IPS-NIHi7 (cell line): ENCODE measurements around the gene FRMPD4.

Source experiments
- DNase-seq: peaks from one replicate; pipeline ENCODE4 v3.0.0; 2012; ENCODE audit warnings: mixed read lengths; ENCODE audit errors: extremely low spot score

The FRMPD4 gene

DNA sequence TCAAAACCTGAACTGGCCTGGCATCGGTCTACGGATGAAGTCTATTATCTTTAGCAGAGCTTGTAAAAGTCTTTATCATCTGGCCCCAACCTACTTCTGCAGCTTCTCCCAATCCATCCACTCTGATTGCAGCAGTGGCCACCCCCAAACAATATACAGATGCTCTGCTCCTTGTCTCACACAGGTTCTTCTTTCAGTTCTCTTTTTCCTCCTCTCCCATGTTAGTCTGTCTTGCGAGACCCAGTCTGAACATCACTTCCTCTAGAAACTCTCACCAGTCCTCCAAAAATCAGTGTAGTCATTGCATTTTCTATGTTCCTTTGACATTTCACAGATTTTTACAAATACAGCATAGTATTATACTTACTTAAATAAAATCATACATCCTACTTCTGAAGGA lies 163.0 kb downstream of the FRMPD4 start:
- no peak for DNase-seq

DNA sequence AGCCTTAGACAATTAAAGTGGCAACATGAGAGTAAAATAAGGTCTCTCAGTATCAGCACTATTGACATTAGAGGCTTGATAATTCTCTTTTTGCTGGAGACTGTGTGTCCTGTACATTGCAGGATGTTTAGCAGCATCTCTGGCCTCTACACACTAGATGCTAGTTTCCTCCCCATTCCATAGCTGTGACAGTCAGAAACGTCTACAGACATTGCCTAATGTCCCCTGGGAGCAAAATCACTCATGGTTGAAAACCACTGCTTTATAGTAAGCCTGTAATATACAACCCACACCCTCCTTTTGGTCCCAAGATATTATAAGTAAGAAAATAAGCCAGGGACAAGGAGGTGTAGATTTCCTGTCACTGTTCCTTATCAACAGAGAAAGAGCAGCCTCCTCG lies 166.0 kb downstream of the FRMPD4 start:
- DNase-seq, result no peak

DNA sequence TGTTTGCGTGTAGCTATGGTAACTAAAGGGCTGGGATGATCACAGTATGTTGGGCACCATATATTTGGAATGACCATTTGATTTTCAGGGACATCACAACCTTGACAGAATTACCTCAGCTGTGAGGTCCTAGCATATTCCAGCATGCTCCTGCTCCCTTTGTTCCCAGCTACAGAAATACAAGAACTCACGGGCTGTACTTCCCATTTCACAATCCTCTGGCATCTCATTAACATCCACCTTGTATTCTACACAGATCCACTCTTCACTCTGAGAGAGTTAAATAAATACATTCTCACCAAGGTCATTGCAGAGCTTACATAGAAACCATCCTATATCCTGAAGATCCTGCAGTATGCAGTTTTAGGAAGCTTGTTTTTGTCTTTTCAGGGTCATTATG lies 169.7 kb downstream of the FRMPD4 start:
- no peak for DNase-seq

DNA sequence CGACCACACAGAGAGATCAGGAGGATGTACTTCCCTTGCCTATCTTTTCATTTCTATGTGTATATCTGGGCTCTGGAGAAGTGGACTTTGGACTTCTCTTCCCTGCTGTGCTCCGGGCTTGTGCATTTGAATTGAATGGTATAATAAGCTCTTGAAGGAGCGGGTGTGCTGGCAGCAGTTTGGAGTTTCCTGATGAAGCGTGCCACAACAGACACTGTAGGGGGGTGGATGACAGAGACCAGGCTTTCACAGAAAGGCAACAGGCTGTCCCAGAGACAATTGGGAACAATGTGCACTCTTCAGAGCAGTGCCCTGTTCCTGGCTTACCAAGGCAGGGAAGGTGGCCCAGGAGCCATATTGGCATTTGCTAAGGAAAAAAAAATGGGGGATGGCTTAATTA lies 170.1 kb downstream of the FRMPD4 start:
- DNase-seq, result no peak

DNA sequence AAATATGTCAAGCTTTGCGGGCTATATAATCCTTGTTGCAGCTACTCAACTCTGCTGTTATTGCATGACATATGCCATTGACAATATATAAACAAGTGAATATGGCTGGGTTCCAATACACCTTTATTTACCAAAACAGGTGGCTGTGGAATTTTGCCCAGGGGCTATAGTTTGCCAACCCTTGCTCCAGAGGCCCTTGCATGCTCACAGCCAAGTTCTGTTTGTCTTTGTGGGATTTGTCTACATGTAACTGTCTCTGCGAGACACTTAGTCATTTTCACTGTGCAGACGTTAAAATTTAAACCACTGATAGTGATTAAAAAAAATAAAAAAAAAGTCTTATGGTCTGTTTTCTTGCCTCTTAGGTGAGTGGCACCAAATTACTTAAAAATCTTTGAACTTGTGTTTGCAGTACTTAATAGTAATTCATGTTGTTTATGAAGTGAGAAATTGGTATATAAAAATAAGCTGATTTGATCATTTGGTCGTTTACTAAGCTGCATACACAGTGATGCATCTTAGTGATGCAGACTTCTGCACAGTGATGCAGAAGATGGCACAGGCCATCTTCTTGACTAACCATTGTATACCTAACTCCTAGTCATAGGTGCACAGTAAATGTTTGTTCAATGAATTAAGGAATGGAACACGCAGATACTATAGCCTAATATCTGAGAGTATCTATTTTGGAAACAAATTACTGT lies 170.9 kb downstream of the FRMPD4 start:
- no peak for DNase-seq

DNA sequence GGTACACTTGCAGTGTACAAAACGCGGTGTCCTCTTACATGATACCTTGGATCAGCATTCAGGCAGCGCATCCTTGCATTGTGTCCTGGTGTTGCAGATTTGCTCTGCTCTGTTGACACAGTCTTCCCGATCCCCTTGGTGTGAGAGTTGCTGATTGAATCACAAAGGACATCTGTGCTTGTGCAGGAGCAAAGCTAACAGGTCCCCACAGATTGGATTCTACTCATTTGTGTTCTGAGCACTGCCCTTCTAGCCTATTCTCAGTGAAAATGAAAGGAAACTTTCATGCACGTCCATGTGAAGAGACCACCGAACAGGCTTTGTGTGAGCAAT lies 171.4 kb downstream of the FRMPD4 start:
- DNase-seq, result peak; percentile 31

DNA sequence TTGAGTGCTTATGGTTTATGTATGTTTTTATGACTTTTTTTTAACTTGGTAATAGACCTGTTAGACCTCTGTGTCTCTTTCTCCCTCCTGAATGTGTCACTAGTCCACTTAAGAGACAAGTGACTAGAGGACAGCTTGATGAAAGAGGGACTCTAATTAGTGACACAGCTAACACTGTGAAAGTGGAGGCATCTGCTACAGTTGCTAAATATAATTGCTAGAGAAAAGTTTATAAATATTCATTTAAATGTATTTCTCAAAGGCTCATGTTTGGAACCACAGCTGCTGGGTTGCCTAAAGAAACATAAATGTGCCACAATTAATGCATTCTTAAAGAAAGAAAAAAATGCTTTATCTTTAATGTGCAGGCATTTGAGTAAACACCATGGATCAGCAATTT lies 176.4 kb downstream of the FRMPD4 start:
- no peak for DNase-seq

DNA sequence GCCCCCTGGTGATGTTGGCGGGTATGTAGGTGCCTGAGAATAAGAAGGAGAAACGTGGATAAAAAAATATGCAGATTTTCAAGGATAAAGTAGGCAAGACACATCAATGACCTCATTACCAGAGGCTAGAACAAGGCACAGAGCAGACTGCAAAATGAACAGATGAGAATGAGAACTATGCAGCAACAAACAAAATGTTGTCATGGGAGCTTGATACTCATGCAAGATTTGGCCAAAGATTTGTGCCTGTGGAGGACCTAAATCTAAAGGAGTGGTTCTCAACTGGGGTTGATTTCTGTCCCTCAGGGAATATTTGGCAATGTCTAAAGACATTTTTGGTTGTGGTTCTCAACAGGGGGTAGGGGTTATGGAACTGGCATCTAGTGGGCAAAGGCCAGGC lies 177.3 kb downstream of the FRMPD4 start:
- DNase-seq, result no peak

DNA sequence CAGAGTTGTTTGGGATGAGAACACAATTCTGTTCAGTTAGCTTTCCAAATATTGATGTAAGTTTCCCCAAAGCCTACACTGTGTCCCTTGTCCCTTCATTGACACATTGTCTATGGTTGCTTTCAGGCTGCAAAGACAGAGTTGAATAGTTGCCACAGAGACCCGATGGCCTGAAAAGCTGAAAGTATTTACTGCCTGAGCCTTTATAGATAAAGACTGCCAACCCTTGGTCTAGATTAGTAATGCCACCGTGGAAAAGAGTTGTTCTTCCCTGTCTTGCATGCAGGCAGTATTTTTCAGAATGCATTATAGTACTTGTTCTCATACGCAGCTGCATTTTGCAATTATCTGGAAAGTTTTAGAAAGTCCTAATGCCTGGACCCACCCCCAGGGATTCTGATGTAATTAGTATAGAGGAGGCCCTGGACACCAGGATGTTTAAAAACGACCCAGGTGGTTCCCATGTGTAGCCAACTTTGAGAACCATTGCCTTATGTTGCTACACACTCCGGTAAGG lies 180.8 kb downstream of the FRMPD4 start:
- DNase-seq, result peak; percentile 16

DNA sequence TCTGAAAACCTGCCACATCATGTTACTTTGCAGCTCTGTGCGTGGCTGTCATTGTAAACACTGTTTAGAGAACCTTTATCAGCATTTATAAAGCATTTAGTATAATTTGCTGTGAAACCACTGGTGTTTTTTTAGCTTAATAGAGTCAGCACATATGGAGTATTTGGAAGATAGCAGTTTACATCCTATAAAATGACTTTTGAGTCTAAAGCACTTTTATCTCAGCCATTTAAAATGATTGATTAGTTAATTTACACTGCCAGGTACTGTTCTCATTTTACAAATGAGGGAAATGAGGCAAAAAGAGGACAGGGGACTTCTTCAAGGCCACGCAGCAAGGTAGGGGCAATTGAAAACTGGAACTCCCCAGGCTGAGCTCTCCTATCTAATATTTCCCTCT lies 181.7 kb downstream of the FRMPD4 start:
- DNase-seq, result no peak

DNA sequence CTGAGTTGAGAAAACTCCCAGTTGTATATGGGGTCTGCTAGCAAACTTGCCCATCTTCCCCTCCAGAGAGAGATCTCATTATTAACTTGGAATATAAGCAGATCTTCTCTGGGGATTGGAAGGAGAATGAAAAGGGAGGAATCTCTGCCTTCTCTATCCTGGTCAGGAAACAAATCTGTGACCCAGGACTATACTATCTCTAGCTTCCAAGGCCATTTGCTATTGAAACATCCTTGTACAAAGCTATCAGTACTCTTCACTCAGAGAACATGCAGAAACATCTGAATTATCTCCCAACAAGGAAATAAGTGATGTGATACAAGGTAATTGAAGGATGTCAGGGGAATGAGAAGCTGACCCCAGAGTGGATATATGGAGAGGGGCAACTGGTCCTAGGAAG lies 183.8 kb downstream of the FRMPD4 start:
- no peak for DNase-seq

DNA sequence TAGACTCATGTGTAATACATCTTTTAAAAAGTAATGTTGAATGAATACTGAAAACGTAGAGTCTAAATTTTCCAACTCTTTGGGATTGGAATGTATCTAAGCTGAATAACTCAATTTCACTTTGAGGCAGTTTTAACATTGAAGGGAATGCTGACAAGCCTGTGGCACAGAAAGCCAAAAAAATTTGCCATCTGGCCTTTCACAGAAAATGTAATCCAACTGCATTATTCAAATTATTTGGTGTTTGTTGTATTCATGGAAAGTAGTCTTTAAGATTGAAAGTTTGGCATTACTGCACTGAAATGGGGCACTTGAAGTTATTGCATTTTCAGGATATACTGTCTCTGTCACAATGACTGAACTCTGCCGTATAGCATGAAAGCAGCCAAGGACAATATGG lies 186.9 kb downstream of the FRMPD4 start:
- no peak for DNase-seq

DNA sequence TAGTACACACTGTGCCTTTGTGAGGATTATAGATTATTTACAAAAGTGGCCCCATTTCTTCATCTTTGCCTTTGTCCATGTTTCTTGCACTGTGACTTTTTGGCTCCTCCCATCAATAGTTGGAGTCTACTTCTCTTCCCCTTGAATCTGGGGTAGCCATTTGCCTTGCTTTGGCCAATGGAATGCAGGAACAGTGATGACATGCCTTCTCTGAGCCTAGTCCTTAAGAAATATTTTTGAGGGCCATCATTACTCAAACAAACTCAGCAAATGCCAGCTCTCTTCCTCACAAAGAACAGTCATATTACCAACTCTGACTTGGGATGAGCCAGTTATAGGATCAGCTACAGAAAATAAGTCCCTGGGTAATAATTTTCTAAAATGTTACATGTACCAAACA lies 189.6 kb downstream of the FRMPD4 start:
- DNase-seq, result no peak

DNA sequence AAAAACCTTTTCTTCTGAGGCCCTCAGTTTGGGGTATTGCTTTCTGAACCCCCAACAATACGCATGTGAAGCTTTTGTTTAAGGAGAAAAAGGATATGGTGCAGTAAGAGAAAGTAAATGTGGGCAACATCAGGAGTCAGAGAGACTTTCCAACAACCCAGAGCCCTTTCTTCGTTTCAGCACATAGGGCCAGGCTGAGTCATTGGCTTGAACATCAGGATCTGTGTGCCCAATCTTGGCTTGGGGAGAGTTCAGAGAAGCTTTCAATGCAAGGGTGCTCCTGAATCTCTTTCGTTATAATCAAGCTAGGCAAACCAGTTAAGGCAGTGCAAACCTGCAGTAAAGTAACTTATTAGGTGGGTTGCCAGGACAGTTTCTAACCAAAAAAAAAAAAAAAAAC lies 191.2 kb downstream of the FRMPD4 start:
- DNase-seq, result no peak

DNA sequence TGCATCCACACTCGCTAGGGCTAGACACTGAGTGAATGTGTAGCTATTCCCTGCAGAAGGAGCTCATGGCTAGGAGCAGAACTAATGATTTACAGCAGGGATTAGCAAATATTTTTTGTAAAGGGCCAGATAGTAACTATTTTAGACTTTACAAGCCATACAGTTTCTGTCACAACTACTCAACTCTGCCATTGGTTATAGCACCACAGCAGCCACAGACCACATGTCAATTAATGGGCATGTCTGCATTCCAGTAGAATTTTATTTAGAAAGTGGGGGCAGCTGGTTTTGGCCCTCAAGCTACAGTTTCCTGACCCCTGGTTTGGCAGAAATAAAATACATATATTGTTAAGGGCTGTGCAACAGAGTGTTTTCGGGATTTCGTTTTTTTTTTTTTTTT lies 192.6 kb downstream of the FRMPD4 start:
- DNase-seq, result no peak

DNA sequence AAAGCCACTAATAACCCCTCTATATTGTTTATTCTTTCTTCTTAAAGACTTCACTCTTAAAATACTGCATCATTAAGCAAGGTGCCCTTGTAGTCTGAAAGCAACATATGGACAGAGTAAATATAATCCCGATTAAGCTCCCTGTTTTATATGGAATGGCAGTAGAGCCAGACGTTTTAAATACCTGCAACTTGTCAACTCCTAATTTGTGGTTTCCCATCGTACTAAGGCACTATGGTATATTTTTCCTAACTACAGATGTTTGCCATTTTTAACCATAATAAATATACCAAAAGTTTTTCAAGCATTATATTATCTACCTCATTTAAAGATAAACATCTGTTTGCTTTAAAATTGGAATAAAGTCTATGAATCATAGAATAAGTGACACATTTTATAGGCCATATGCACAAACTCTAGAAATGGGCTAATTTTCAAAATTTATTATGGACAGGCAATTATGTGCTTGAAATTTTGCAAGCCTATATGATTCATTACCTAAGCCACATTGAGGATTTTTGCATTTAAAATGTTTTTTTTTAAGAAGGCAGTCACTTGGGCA lies 194.6 kb downstream of the FRMPD4 start:
- DNase-seq, result no peak

DNA sequence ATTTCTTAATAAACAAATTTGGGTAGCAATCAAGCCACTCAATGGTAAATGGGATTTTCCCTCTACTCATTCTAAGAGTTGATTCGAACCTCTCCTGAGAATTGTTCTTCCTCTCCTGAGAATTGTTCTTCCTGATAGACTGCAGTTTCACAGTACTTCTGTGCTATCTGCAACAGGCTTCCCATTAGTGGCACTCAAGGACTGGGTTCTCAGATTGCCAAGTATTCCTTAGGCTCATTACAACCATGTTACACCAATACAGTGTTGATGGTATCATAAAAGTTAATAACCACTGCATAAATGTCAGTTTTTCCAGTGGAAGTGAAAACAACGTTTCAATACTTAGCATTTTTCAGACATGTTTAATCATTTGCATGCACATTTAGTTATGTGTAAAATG lies 201.6 kb downstream of the FRMPD4 start:
- DNase-seq, result no peak

DNA sequence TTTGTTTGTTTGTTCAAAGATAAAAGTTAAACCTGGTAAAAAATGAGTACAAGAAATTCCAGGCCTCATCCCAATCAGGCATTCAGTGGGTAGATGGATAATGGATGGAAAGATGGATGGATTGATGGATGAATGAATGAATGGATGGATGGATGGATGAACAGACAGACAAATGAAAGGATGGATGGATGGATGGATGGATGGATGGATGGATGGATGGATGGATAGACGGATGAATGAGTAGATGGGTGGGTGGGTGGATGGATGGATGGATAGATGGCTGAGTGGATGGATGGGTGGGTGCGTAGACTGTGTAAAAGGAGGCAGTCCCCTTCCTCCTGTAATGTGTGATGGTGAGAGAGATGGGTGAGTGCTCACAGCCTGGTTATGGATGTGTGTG lies 206.7 kb downstream of the FRMPD4 start:
- no peak for DNase-seq

DNA sequence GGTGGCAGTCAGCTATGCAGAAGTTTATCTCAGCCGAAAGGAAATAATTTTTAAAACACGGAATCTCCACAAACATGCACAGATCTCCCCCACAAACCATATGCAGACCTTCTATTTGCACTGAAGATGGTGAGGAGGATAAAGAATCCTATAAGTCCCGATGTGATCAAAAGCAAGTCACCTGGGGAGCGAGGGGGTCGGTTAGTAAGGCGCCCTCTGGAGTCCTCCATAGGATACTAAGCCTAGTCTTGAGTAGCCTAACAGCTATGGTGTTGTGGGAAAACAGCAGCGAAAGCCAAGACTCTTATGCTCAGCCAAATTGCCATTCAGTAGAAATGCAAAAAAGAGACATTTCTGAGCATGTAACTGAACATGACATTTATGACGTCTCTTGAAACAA lies 210.9 kb downstream of the FRMPD4 start:
- peak; percentile 60 for DNase-seq

DNA sequence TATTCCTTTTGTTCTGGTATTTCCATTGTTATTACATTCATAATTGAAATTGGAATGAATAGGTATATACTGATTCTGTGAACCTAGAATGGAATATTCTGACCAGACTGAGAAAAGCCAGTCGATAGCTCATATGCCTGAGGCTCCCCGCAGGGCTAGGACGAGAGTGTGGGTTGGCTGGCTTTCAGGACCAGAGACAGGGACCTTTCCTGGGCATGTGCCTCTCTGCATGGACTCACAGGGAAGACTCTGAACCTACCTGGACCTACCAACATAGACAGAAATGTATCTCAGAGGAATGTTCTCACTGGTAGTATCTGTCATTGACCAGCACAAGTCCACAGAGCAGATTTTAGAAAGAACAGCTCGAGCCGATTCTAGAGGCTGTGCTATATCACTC lies 214.6 kb downstream of the FRMPD4 start:
- peak; percentile 60 for DNase-seq

DNA sequence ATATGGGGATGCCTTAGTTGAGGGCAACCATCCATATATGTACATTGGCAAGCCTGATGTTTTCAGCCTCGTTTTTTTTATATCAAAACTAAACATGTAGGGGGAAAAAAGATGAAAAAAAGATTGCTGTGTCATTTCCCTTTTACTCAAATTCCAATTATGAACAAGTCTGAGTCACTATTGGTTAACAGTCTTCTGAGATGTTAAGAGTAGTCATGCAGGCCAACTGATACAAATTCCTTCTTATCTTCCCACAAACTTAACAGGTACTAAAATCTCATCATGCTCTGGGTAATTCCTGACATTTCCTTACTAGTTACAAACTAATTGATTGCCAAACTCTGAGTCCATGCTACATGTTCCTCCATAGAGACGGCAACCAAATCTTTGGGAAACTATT lies 222.1 kb downstream of the FRMPD4 start:
- DNase-seq, result no peak

DNA sequence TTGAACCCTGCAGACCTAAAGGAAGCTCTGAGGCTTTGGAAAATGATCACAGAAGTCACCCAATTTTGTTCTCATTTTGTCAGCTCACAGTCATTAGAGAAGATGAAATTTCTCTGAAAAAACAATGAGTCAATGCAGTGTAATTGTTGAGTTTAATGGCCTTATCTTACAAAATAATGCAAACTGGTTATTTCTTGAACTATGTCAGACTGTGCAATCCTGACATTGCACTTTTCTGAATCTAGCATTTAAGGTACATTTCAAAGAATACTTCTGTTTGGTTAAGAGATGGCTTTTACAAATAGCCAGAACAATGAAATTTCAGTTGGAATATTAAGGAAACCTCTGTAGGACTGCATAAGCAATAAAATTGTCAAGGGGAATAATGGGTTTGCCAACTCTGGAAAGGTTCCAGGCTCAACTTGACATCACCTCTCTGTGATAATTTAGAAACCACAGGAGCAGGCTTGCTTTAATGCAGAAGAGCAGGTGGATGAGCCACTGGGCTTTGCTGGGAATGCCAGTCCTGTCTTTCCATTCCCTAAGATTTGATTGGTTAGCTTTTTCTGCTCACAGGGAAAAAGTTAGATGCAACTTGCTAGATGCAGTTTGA lies 222.8 kb downstream of the FRMPD4 start:
- DNase-seq, result no peak

DNA sequence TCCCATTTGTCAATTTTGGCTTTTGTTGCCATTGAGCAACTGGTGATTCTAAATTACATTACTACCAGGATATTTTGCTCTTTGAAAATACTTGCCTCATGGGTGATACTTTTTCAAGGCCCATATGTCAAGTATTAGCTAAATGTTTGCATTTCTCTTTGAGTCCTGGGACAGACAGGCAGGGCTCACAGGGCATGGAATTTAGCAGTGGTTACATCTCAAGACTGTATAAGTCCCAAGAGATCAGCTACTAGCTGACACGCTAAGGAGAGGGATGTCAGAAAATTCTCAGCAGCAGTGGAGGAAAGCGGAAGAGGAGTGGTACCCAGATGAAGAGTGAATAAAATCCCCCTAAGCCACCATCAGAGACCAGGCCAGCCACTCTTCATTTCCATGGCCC lies 224.9 kb downstream of the FRMPD4 start:
- no peak for DNase-seq

DNA sequence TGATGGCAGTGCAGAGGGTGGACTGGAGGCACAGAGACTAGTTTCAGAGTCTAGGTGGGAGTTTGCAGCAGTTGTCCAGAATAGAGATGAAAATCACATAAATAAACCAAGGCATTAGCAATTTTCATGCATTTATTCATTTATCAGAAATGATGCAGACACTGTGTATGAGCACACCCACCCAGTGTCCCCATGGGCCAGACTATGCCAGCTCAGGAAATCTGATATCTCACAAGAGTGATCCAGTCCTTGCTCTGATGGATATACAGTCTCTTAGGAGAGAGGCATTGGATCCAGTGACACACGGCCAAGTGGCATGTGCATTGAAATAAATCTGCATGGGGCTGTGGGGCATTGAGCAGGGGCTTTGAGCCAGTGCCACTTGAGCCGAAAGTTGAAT lies 228.2 kb downstream of the FRMPD4 start:
- DNase-seq, result no peak
